Esophagus (tissue), 2 donors: Measurements from ENCODE around the gene KRTAP16-1. TPM values are rescaled to one million over a fixed set of nuclear protein-coding genes. Genes with fewer than 3 reads are reported as not detected.

Source experiments
- H3K27ac ChIP-seq, 2 donors: one replicate each; pipeline ENCODE4 v1.5.1; 2013; ENCODE audit warnings: low read depth in 2 of 2, mild to moderate bottlenecking in 2 of 2, inconsistent platforms in 1 of 2, low read length in 1 of 2, moderate library complexity in 1 of 2
- H3K27me3 ChIP-seq, 2 donors: one replicate each; pipeline ENCODE4 v1.6.1; 2013; ENCODE audit warnings: low read length in 2 of 2, control low read depth in 1 of 2, mild to moderate bottlenecking in 1 of 2; ENCODE audit not compliant: insufficient read depth in 2 of 2, control insufficient read depth in 1 of 2
- H3K36me3 ChIP-seq, 2 donors: one replicate each; pipeline ENCODE4 v1.6.1; 2013; ENCODE audit warnings: low read length in 1 of 2; ENCODE audit not compliant: control insufficient read depth in 2 of 2, insufficient read depth in 2 of 2
- H3K4me1 ChIP-seq, 2 donors: one replicate each; pipeline ENCODE4 v1.6.1; 2013; ENCODE audit warnings: low read length in 1 of 2; ENCODE audit not compliant: control insufficient read depth in 2 of 2, insufficient read depth in 2 of 2
- H3K4me3 ChIP-seq, 2 donors: one replicate each; pipeline ENCODE4 v1.5.1; 2013; ENCODE audit warnings: low read length in 2 of 2, mild to moderate bottlenecking in 2 of 2, low read depth in 1 of 2, moderate library complexity in 1 of 2
- H3K9me3 ChIP-seq, 2 donors: one replicate each; pipeline ENCODE4 v1.6.1; 2013; ENCODE audit warnings: mild to moderate bottlenecking in 2 of 2, low read depth in 1 of 2, low read length in 1 of 2, moderate library complexity in 1 of 2; ENCODE audit not compliant: control insufficient read depth in 2 of 2, insufficient read depth in 1 of 2
- WGBS, 2 donors: extraction: QIAGEN DNeasy Blood & Tissue Kit; methylation state at CpG; one replicate each; pipeline ENCODE4 v1.1.7; 2013; 5-methylcytosine and 5-hydroxymethylcytosine counted together
- polyA plus RNA-seq, 2 donors: library from polyadenylated mRNA; stranded (reverse); fragments of 200-250 nt; gene quantifications; one replicate each; pipeline ENCODE4 v1.2.3, GENCODE V29; 2013
- donor health status: healthy with polysubstance abuse.
- donor health status: Bipolar disorder and iron deficiency.

Gene KRTAP16-1
- polyA plus RNA-seq, 2 donors: not detected

DNA sequence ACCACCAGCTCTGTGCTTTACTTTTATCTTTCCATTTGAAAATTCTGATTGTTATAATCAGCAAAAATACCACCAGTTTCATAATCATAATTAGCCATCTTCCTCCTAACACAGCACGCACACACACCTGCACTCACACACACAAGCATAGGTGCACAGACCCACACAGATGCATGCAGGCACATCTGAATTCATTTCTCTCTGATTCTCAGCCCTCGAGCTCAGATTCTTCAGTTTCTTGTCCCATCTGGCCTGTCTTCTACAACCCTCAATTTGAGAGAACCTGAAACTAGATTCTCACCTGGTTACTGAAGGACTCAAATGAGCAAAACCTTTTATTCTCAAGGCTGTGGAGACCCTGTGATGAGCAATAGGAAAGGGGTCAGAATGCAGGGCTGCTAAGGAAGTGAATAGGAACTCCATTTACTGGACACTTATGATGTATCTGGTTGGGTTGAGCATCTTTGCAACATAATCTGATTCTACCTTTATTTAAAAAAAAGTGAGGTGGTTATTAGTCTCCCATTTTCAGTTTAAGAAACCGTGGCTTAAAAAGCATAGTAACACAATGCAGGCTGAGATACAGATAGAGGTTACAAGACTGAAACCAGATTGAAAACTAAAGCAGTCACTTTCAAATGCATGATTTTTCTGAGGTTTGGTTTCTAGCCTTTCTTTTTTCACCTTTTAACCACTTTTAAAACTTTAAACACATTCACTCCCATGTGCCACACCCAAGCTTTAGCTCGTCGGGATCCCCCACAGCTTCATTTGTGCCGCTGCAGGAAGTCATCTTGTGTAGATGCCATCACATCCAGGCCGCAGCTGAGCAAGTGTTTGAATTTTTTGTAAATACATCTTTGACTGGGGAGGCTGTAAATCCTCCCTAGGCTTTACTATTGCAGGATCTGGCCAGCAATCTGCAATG lies 32.1 kb upstream of the KRTAP16-1 start:
- H3K9me3 ChIP-seq: no peaks in the 10 kb centered on the region
- H3K27ac ChIP-seq: peak overlapping the region; percentile 53 to 68
- no peaks in the 10 kb centered on the region for H3K27me3 ChIP-seq
- H3K4me3 ChIP-seq: no peak overlapping the region
- WGBS, 2 donors: 58 to 59% methylated on average over 7 of the region's 7 CpGs
- no peaks in the 10 kb centered on the region for H3K36me3 ChIP-seq
- H3K4me1 ChIP-seq: peaks cover 6 to 19% of the 10 kb centered on the region in 2 donors

DNA sequence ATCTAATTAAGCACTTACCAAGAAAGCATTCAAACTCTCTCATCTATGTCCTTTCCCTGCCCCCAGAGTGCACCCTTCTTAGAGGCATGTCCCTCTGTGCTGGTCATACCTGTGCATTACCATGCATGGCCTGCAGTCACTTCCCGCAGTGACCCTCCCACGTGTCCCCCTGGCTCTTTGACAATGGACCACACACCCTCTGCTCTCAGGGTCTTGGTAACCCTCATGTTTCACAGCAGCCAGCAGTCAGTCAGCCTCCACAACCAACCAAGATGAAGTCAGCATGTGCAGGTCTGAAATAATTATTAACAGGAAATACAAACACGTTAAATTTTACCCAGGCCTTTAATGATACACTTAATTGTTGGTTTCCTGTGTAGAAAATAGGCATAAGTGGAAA lies 31.4 kb upstream of the KRTAP16-1 start:
- no peaks in the 10 kb centered on the region for H3K27me3 ChIP-seq
- 45 to 55% methylated on average over 3 of the region's 3 CpGs for WGBS, 2 donors
- H3K9me3 ChIP-seq: no peaks in the 10 kb centered on the region
- no peak overlapping the region for H3K4me3 ChIP-seq
- H3K27ac ChIP-seq: peak overlapping the region; percentile 55 to 76
- peaks cover 3 to 20% of the 10 kb centered on the region in 2 donors for H3K4me1 ChIP-seq
- H3K36me3 ChIP-seq: no peaks in the 10 kb centered on the region

DNA sequence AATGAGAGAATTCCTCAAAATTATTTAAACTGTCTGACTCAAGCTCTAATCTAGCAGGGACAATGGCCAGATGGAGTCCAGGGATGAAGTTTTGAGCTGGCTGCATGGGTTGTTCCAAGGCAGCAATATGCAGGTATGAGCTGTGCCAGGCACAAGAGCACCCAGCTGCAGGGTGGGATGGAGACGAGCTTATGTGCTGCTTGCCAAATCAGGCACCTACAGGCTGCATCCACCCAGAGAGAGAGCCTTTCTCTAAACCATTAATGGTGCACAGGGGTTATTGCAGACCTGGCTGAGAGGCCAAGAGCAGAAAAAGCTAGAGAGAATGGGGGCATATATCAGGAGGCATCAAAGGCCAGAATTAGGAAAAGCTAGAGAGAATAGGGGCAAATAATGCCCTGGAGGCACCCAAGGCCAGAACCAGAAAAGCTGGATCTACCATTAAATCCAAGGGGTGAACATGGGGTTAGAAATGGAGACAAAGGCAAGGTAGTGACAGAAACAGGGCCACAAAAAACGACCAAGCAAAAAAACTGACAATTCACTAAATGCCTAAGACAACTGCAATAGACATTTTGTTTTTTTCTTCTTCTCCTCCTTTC lies 30.6 kb upstream of the KRTAP16-1 start:
- H3K27me3 ChIP-seq: no peaks in the 10 kb centered on the region
- 30 to 43% methylated on average over 2 of the region's 2 CpGs for WGBS, 2 donors
- peaks cover 8 to 26% of the 10 kb centered on the region in 2 donors for H3K4me1 ChIP-seq
- H3K9me3 ChIP-seq: no peaks in the 10 kb centered on the region
- peak overlapping the region; percentile 76 to 81 for H3K27ac ChIP-seq
- no peaks in the 10 kb centered on the region for H3K36me3 ChIP-seq
- H3K4me3 ChIP-seq: no peak overlapping the region

GRCh38 chr17:41338961-41339485 lies 29.9 kb upstream of the KRTAP16-1 start:
- Histone ChIP-seq H3K4me1 (peaks cover 10 to 30% of the 10 kb centered on the region in 2 donors), H3K27ac (peak overlapping the region; percentile 76 to 83), H3K9me3 (no peaks in the 10 kb centered on the region), H3K4me3 (no peak overlapping the region), H3K36me3 (no peaks in the 10 kb centered on the region), H3K27me3 (no peaks in the 10 kb centered on the region)
- 19 to 30% methylated on average over 5 of the region's 5 CpGs for WGBS, 2 donors

- no peaks in the 10 kb centered on the region for H3K9me3 ChIP-seq
- H3K4me1 ChIP-seq: peaks cover 8 to 23% of the 10 kb centered on the region in 2 donors
- H3K27ac ChIP-seq: no peak overlapping the region
- WGBS, 2 donors: 82 to 94% methylated on average over 1 of the region's 1 CpG
- no peaks in the 10 kb centered on the region for H3K27me3 ChIP-seq
- no peaks in the 10 kb centered on the region for H3K36me3 ChIP-seq
- H3K4me3 ChIP-seq: no peak overlapping the region
Observed at GRCh38 chr17:41335747-41336146, 26.6 kb upstream of the KRTAP16-1 start.

DNA sequence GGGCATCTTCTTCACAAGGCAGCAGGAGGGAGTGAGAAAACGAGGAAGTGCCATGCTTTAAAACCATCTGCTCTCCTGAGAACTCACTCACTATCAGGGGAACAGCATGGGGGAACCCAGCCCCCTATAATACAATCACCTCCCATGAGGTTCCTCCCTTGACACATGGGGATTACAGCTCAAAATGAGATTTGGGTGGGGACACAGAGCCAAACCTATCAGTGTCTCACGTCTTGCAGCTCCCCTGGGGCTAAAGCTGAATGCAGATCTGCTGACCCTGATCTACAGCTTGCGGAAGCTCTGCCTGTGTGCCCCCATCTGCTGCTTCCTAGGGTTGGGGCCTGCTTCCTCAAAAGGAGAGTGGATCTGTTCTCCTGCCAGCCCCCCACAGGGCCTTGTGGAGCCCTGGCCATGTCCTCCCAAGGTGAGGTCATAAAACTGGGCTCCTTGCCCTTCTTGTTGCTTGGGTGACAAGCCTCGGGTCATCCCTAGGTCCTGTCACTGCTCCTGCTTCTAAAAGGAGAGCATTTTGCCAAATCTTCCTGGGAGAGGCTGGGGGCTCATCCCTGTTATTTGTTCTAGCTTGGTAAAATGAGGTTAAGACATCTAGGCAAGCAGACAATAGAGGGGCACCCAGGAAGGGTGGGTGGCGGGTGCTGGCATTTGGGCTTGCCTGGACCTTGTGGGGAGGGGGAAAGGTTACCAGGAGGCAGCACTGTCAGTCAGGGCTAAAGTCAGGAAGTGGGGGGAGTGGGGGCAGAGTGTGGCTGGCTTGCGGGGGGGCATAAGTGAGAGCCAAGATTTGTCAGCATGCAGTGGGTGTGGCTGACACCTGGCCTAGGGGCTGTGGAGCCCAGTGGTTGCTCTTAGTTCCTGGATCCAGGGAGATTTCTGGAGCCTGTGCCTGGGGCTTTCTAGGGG lies 25.5 kb upstream of the KRTAP16-1 start:
- Histone ChIP-seq H3K4me3 (no peak overlapping the region), H3K9me3 (no peaks in the 10 kb centered on the region), H3K27me3 (no peaks in the 10 kb centered on the region), H3K4me1 (peaks cover 8 to 19% of the 10 kb centered on the region in 2 donors), H3K36me3 (no peaks in the 10 kb centered on the region), H3K27ac (peak overlapping the region in 1 of 2 donors; percentile 37)
- 62 to 70% methylated on average over 6 of the region's 6 CpGs for WGBS, 2 donors

DNA sequence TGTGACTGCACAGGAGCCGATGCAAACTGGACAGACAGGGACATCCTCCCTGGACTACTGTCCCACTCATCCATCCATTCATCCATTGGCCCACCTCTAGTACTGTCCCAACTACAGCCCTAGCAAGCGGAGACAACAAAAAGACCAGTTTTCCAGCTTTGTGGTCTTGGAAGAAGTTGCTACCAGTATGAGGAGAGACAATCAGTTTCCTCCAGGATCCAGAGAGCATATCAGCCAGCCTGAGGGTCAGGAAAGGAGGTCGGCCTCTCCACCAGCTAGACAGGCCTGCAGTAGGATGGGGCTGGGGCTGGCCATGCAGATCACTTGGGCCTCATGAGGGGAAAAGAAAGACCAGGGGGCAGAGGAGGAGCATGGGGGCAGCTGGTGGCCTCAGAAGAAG lies 24.7 kb upstream of the KRTAP16-1 start:
- H3K27ac ChIP-seq: no peak overlapping the region
- 98% methylated on average over 3 of the region's 3 CpGs for WGBS, 2 donors
- no peak overlapping the region for H3K4me3 ChIP-seq

GRCh38 chr17:41333098-41333497 lies 24.0 kb upstream of the KRTAP16-1 start:
- Histone ChIP-seq H3K27me3 (no peaks in the 10 kb centered on the region), H3K9me3 (no peaks in the 10 kb centered on the region), H3K36me3 (no peaks in the 10 kb centered on the region), H3K27ac (no peak overlapping the region), H3K4me1 (peaks cover 8 to 22% of the 10 kb centered on the region in 2 donors), H3K4me3 (no peak overlapping the region)
- 94 to 95% methylated on average over 5 of the region's 5 CpGs for WGBS, 2 donors

More for the DNA sequence above, 24.7 kb upstream of the KRTAP16-1 start:
- Histone ChIP-seq H3K36me3 (no peaks in the 10 kb centered on the region), H3K9me3 (no peaks in the 10 kb centered on the region), H3K4me1 (peaks cover 8 to 22% of the 10 kb centered on the region in 2 donors), H3K27me3 (no peaks in the 10 kb centered on the region)

DNA sequence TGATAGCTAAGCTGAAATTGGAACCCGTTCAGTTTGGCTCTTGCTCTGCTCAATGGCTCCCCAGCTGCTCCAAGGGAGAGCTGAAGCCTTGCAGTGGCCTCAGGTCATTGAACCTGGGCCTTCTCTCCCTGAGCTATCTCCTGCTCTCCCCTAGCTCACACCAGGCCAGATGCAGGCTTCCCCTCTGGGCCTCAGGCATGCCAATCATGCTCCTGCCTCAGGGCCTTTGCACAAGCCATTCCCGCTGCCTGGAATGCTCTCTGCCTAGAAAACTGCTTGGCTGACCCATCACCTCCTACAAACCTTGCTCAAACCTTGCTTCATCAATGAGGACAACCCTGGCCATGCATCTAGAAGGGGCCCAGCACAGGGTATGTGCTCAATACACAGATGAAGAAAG lies 23.1 kb upstream of the KRTAP16-1 start:
- no peaks in the 10 kb centered on the region for H3K27me3 ChIP-seq
- no peaks in the 10 kb centered on the region for H3K9me3 ChIP-seq
- H3K4me1 ChIP-seq: peaks cover 8 to 22% of the 10 kb centered on the region in 2 donors
- no peak overlapping the region for H3K4me3 ChIP-seq
- 80 to 88% methylated on average over 2 of the region's 2 CpGs for WGBS, 2 donors
- H3K36me3 ChIP-seq: no peaks in the 10 kb centered on the region
- H3K27ac ChIP-seq: no peak overlapping the region
